Neural cell (in vitro differentiated cells): Measurements from ENCODE around the gene ACVR1. TPM values are rescaled to one million over a fixed set of nuclear protein-coding genes. Genes with fewer than 3 reads are reported as not detected.

Experiments used
- H2AFZ ChIP-seq: fragments of 200-600, 300-800 bp; sonication (generic), shearing (Covaris generic); 2 replicates; pipeline ENCODE4 v1.6.0; 2014; ENCODE audit warnings: low read depth, mild to moderate bottlenecking, antibody characterized with exemption, low read length, moderate library complexity
- H3F3A ChIP-seq: fragments of 200-600 bp; shearing (Covaris generic); 2 replicates; pipeline ENCODE4 v1.6.1; 2016; ENCODE audit warnings: mild to moderate bottlenecking, moderate library complexity, mixed read lengths, antibody characterized with exemption, low read length; ENCODE audit not compliant: insufficient read depth, poor library complexity, severe bottlenecking
- H3K27ac ChIP-seq: fragments of 200-600, 300-800 bp; sonication (generic), shearing (Covaris generic); 2 replicates; pipeline ENCODE4 v1.5.1; 2014; ENCODE audit warnings: mild to moderate bottlenecking, low read length, moderate library complexity
- H3K27me3 ChIP-seq: fragments of 300-800, 200-600 bp; sonication (generic), shearing (Covaris generic); 2 replicates; pipeline ENCODE4 v1.6.0; 2014; ENCODE audit warnings: mild to moderate bottlenecking, low read depth, low read length, moderate library complexity; ENCODE audit not compliant: insufficient read depth
- H3K36me3 ChIP-seq: fragments of 300-800, 200-600 bp; sonication (generic), shearing (Covaris generic); 2 replicates; pipeline ENCODE4 v1.5.1; 2014; ENCODE audit warnings: mild to moderate bottlenecking, antibody characterized with exemption, low read length, moderate library complexity; ENCODE audit not compliant: insufficient read depth
- H3K4me2 ChIP-seq: fragments of 300-800, 200-600 bp; sonication (generic), shearing (Covaris generic); 2 replicates; pipeline ENCODE4 v1.6.0; 2014; ENCODE audit warnings: mild to moderate bottlenecking, low read length
- H3K4me3 ChIP-seq: fragments of 300-800, 200-600 bp; sonication (generic), shearing (Covaris generic); 2 replicates; pipeline ENCODE4 v1.5.1; 2014; ENCODE audit warnings: mild to moderate bottlenecking, low read length, moderate library complexity
- H3K79me2 ChIP-seq: fragments of 200-600 bp; shearing (Covaris generic); replicated peaks from 2 replicates; pipeline ENCODE4 v1.6.0; 2014; ENCODE audit warnings: mild to moderate bottlenecking, low read length, moderate library complexity; ENCODE audit not compliant: insufficient read depth
- H3K9ac ChIP-seq: fragments of 300-800, 200-600 bp; sonication (generic), shearing (Covaris generic); 2 replicates; pipeline ENCODE4 v1.6.1; 2016; ENCODE audit warnings: mild to moderate bottlenecking, low read length, mixed read lengths
- H3K9me2 ChIP-seq: fragments of 200-600 bp; shearing (Covaris generic); 2 replicates; pipeline ENCODE4 v1.6.1; 2016; ENCODE audit warnings: mild to moderate bottlenecking, low read length, mixed read lengths; ENCODE audit not compliant: insufficient read depth
- H3K9me3 ChIP-seq: fragments of 200-600, 300-800 bp; sonication (generic), shearing (Covaris generic); 2 replicates; pipeline ENCODE4 v1.6.1; 2016; ENCODE audit warnings: mild to moderate bottlenecking, mixed run types, low read length, moderate library complexity, mixed read lengths
- H4K20me1 ChIP-seq: fragments of 200-600 bp; shearing (Covaris generic); 2 replicates; pipeline ENCODE4 v1.6.1; 2016; ENCODE audit warnings: mild to moderate bottlenecking, mixed run types; ENCODE audit not compliant: insufficient read depth
- EP300 ChIP-seq: fragments of 450-650 bp; conservative IDR thresholded peaks from 2 replicates; pipeline ENCODE4 v1.6.1; 2014; ENCODE audit warnings: antibody characterized with exemption, mild to moderate bottlenecking, moderate library complexity; ENCODE audit not compliant: poor library complexity, severe bottlenecking
- EZH2 ChIP-seq: fragments of 200-600, 300-800 bp; shearing (Covaris generic), sonication (generic); IDR thresholded peaks from 2 replicates; pipeline ENCODE4 v1.6.1; 2014; ENCODE audit warnings: antibody characterized with exemption, low read length, borderline replicate concordance, mild to moderate bottlenecking; ENCODE audit not compliant: insufficient read depth, poor library complexity, severe bottlenecking
- MXI1 ChIP-seq: fragments of 450-650 bp; conservative IDR thresholded peaks from 2 replicates; pipeline ENCODE4 v1.6.1; 2014; ENCODE audit warnings: antibody characterized with exemption, mild to moderate bottlenecking; ENCODE audit not compliant: poor library complexity, severe bottlenecking
- POLR2AphosphoS5 ChIP-seq: IDR thresholded peaks from 2 replicates; pipeline ENCODE4 v1.6.1; 2012
- RAD21 ChIP-seq: fragments of 450-650 bp; conservative IDR thresholded peaks from 2 replicates; pipeline ENCODE4 v1.6.1; 2014; ENCODE audit warnings: antibody characterized with exemption, mild to moderate bottlenecking, moderate library complexity
- REST ChIP-seq: IDR thresholded peaks from 2 replicates; pipeline ENCODE4 v1.6.1; 2012; ENCODE audit warnings: borderline replicate concordance
- SMC3 ChIP-seq: fragments of 450-650 bp; conservative IDR thresholded peaks from 2 replicates; pipeline ENCODE4 v1.6.1; 2014; ENCODE audit warnings: antibody characterized with exemption, mild to moderate bottlenecking, moderate library complexity; ENCODE audit not compliant: poor library complexity
- TAF1 ChIP-seq: IDR thresholded peaks from 2 replicates; pipeline ENCODE4 v1.6.1; 2012; ENCODE audit warnings: low read depth
- polyA plus RNA-seq: library from polyadenylated mRNA; depleted of rRNA; stranded (reverse); fragments of >200 nt; gene quantifications from 2 replicates; pipeline ENCODE4 v1.2.3, GENCODE V29; 2014
- TF ChIP-seq, protein P1 (sequence below): fragments of 450-650 bp; IDR thresholded peaks from 2 replicates; pipeline ENCODE4 v1.5.1; 2014; ENCODE audit warnings: antibody characterized with exemption, mild to moderate bottlenecking, moderate library complexity; ENCODE audit not compliant: poor library complexity, severe bottlenecking

ACVR1 gene
- polyA plus RNA-seq, 1 donor from 2014 or later, result 4.0 TPM

DNA sequence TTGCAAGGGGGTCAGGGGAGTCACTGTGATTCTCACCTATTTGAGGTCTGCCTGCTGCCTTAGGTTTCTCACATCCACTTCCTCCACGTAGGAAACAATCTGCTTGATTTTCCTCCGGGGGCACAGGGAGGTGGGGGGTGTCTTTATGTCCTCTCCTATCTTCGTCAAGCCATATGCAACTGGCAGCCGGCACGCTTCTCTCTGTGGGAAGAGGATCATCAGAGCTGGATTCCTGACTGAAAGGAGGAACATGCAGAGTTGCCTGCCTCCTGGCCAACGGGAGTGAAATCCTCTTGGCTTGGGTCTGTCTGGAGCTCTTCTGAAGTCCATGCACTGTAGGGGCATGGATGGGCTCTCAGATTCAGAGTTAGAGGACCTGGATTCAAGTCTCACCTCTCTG is 43.1 kb upstream of the ACVR1 start:
- Histone ChIP-seq H3K9me3 (no peaks in the 10 kb centered on the region), H3K4me2 (no peak overlapping the region), H4K20me1 (no peaks in the 10 kb centered on the region), H3K27me3 (peaks cover 8% of the 10 kb centered on the region), H3K9ac (no peak overlapping the region), H3K79me2 (no peaks in the 10 kb centered on the region), H3K27ac (no peak overlapping the region), H3K36me3 (no peaks in the 10 kb centered on the region), H3K4me3 (no peak overlapping the region), H2AFZ (no peak overlapping the region), H3F3A (no peaks in the 10 kb centered on the region), H3K9me2 (no peaks in the 10 kb centered on the region)
- TF ChIP-seq EP300, result no peak
- TF ChIP-seq SMC3, result no peak
- TF ChIP-seq, protein P1, sequence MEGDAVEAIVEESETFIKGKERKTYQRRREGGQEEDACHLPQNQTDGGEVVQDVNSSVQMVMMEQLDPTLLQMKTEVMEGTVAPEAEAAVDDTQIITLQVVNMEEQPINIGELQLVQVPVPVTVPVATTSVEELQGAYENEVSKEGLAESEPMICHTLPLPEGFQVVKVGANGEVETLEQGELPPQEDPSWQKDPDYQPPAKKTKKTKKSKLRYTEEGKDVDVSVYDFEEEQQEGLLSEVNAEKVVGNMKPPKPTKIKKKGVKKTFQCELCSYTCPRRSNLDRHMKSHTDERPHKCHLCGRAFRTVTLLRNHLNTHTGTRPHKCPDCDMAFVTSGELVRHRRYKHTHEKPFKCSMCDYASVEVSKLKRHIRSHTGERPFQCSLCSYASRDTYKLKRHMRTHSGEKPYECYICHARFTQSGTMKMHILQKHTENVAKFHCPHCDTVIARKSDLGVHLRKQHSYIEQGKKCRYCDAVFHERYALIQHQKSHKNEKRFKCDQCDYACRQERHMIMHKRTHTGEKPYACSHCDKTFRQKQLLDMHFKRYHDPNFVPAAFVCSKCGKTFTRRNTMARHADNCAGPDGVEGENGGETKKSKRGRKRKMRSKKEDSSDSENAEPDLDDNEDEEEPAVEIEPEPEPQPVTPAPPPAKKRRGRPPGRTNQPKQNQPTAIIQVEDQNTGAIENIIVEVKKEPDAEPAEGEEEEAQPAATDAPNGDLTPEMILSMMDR, result no peak
- no peak for TF ChIP-seq RAD21
- no peak for TF ChIP-seq TAF1
- no peak for TF ChIP-seq MXI1
- TF ChIP-seq EZH2, result no peak
- TF ChIP-seq REST, result no peak
- no peak for TF ChIP-seq POLR2AphosphoS5

DNA sequence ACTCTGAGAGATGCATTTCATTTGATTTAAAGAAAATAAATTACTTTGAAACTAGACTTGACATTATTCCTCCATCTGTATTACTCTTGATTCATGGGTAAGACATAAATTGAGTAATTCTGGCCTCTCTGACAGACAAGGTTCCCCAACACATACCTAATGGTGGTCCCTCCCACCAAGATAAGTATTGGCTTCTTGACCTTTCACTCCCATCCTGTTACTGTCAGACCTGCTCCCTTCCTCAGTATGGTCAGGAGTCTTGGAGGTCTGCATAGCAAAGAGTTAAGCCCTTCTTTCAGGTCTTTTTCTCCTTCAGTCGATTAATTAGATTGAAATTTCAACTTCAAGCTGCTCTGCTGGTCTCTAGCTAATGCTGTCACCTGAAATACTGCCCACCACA is 42.2 kb upstream of the ACVR1 start:
- no peaks in the 10 kb centered on the region for H4K20me1 ChIP-seq
- no peaks in the 10 kb centered on the region for H3K36me3 ChIP-seq
- H3K27ac ChIP-seq, result no peak overlapping the region
- no peaks in the 10 kb centered on the region for H3K9me2 ChIP-seq
- TF ChIP-seq EZH2, result no peak
- no peak for TF ChIP-seq MXI1
- TF ChIP-seq TAF1, result no peak
- no peak for TF ChIP-seq EP300
- TF ChIP-seq RAD21, result no peak
- TF ChIP-seq, protein P1, result no peak
- no peak for TF ChIP-seq POLR2AphosphoS5
- no peak for TF ChIP-seq REST
- no peak for TF ChIP-seq SMC3
- H3F3A ChIP-seq, result no peaks in the 10 kb centered on the region
- no peak overlapping the region for H3K9ac ChIP-seq
- H3K9me3 ChIP-seq, result no peaks in the 10 kb centered on the region
- H3K79me2 ChIP-seq, result no peaks in the 10 kb centered on the region
- H2AFZ ChIP-seq, result no peak overlapping the region
- H3K4me3 ChIP-seq, result no peak overlapping the region
- H3K4me2 ChIP-seq, result no peak overlapping the region
- H3K27me3 ChIP-seq, result peaks cover 8% of the 10 kb centered on the region
